ENCODE results near the gene PHOSPHO2. TPM values are rescaled to one million over a fixed set of nuclear protein-coding genes. Genes with fewer than 3 reads are reported as not detected.
"Not testable (repeated sequence)": the region's sequence is repeated elsewhere in the genome, so short reads cannot be mapped to it uniquely, and the experiment has no call there.

PHOSPHO2 gene
- total RNA-seq, 1 donor from 2014 or later, result 3.6 TPM

DNA sequence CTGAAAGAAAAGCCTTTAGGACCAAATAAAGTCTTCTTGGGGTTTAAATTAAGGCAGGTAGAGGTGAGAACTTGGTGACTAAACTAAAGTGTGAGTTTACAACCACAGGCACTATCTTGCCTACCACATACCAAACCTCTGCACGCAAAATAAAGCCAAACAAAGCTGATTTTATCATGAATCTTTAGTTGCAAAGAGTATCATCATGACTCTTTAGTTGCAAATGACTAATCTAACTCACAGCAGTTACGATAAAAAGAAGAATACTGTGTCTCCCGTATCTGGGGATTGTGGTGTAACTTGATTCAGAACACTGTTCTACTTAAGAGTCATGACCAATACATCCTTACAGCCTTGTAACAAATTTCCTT lies 11.2 kb upstream of the PHOSPHO2 start:
- TF ChIP-seq, protein P1, sequence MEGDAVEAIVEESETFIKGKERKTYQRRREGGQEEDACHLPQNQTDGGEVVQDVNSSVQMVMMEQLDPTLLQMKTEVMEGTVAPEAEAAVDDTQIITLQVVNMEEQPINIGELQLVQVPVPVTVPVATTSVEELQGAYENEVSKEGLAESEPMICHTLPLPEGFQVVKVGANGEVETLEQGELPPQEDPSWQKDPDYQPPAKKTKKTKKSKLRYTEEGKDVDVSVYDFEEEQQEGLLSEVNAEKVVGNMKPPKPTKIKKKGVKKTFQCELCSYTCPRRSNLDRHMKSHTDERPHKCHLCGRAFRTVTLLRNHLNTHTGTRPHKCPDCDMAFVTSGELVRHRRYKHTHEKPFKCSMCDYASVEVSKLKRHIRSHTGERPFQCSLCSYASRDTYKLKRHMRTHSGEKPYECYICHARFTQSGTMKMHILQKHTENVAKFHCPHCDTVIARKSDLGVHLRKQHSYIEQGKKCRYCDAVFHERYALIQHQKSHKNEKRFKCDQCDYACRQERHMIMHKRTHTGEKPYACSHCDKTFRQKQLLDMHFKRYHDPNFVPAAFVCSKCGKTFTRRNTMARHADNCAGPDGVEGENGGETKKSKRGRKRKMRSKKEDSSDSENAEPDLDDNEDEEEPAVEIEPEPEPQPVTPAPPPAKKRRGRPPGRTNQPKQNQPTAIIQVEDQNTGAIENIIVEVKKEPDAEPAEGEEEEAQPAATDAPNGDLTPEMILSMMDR (conservative IDR thresholded peaks at IDR 0.05; ENCODE audit: low read depth, low read length), result no peak
- no peak for DNase-seq (ENCODE audit: low read depth)
- no peak overlapping the region for H3K4me3 ChIP-seq (ENCODE audit: low read depth, low read length)

DNA sequence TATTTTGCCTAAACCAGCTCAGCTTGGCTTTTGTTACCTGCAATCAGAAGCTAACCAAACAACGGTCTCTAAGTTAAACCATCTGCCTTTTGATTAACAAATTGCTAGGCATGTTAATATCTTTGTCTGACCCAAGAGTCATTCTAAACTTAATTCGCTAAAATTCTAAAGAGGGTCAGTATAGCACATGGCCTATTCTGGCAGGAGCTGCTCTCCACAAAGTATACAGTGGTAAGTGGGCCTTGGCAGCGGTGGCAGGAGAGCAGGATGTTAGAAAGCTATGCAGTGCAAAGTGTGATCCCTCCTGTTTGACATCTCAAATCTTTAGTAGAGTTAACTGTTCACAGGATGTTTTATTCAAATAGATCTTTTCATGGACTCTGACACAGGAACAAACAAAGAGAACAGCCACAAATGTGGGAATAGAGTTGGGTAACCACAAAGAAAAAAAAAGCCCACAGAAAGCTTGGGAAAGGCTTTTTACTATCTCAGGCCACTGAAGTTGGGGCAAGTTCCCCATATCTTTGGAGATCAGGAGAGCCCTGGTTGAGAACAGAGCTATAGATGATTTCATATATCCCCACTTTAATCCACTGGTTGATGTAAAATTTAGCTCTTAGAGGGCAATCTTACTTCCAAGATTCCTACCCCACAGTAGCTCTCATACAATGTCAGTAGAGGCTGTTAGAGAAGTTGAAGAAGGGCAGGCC lies 10.7 kb upstream of the PHOSPHO2 start:
- TF ChIP-seq, protein P1 (conservative IDR thresholded peaks at IDR 0.05; ENCODE audit: low read depth, low read length), result no peak
- DNase-seq (ENCODE audit: low read depth), result no peak
- H3K4me3 ChIP-seq (ENCODE audit: low read depth, low read length), result no peak overlapping the region

DNA sequence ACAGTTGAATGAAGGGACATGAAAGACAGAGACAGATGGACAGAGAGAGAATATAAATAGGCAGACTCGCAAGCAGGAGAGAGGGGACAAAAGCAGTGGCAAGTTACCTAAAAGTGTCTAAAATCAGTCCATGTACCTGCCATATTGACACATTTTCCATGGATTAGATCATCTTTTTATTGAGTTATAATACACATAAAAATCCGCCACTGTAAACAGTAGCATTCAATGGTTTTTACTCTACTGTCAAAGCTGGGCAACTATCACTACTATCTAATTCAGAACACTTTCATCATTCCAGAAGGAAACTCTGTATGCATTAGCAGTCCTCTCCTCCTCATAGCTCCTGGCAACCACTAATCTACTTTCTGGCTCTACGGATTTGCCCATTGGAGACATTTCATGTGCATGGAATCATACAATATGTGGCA lies 10.1 kb upstream of the PHOSPHO2 start:
- H3K4me3 ChIP-seq (ENCODE audit: low read depth, low read length), result no peak overlapping the region
- no peak for DNase-seq (ENCODE audit: low read depth)
- TF ChIP-seq, protein P1 (conservative IDR thresholded peaks at IDR 0.05; ENCODE audit: low read depth, low read length), result no peak

GRCh38 chr2:169684712-169685111 lies 9.6 kb upstream of the PHOSPHO2 start:
- H3K4me3 ChIP-seq (ENCODE audit: low read depth, low read length); DNase-seq (ENCODE audit: low read depth): not testable (repeated sequence)

GRCh38 chr2:169686825-169687224 lies 7.4 kb upstream of the PHOSPHO2 start:
- not testable (repeated sequence) for H3K4me3 ChIP-seq (ENCODE audit: low read depth, low read length); DNase-seq (ENCODE audit: low read depth)

DNA sequence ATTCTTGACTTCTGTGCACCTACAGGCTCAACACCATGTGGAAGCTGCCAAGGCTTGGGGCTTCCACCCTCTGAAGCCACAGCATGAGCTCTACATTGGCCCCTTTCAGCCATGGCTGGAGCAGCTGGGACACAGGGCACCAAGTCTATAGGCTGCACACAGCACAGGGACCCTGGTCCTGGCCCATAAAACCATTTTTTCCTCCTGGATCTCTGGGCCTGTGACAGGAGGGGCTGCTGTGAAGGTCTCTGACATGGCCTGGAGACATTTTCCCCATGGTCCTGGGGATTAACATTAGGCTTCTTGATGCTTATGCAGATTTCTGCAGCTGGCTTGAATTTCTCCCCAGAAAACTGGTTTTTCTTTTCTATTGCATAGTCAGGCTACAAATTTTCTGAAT lies 6.3 kb upstream of the PHOSPHO2 start:
- not testable (repeated sequence) for DNase-seq (ENCODE audit: low read depth); H3K4me3 ChIP-seq (ENCODE audit: low read depth, low read length)

GRCh38 chr2:169690958-169691357 lies 3.3 kb upstream of the PHOSPHO2 start:
- H3K4me3 ChIP-seq (ENCODE audit: low read depth, low read length), result no peak overlapping the region
- TF ChIP-seq, protein P1 (conservative IDR thresholded peaks at IDR 0.05; ENCODE audit: low read depth, low read length), result no peak
- DNase-seq (ENCODE audit: low read depth), result no peak

GRCh38 chr2:169692718-169693117 lies 1.6 kb upstream of the PHOSPHO2 start:
- no peak overlapping the region for H3K4me3 ChIP-seq (ENCODE audit: low read depth, low read length)
- no peak for DNase-seq (ENCODE audit: low read depth)
- TF ChIP-seq, protein P1 (conservative IDR thresholded peaks at IDR 0.05; ENCODE audit: low read depth, low read length), result no peak

Measured in epithelial cell of proximal tubule (primary cell).